Neural progenitor cell (in vitro differentiated cells): ENCODE data around the gene MYCL. TPM values are rescaled to one million over a fixed set of nuclear protein-coding genes. Genes with fewer than 3 reads are reported as not detected.

Experiments
- DNase-seq: peaks from one replicate; pipeline ENCODE4 v3.0.0-alpha.2; 2016; ENCODE audit warnings: low spot score
- H2AFZ ChIP-seq: fragments of 200-600 bp; sonication (generic); replicated peaks from 2 replicates; pipeline ENCODE4 v1.6.1; 2016; ENCODE audit warnings: antibody characterized with exemption
- H3F3A ChIP-seq: fragments of 200-600 bp; sonication (generic); 2 replicates; pipeline ENCODE4 v1.6.1; 2016; ENCODE audit warnings: antibody characterized with exemption, low read depth
- H3K27ac ChIP-seq: fragments of 200-600 bp; sonication (generic); 2 replicates; pipeline ENCODE4 v1.5.1; 2016; ENCODE audit warnings: mild to moderate bottlenecking
- H3K27me3 ChIP-seq: fragments of 200-600 bp; sonication (generic); 2 replicates; pipeline ENCODE4 v1.6.1; 2016; ENCODE audit warnings: mild to moderate bottlenecking, moderate library complexity
- H3K36me3 ChIP-seq: fragments of 200-600 bp; sonication (generic); 2 replicates; pipeline ENCODE4 v1.5.1; 2016
- H3K4me1 ChIP-seq: fragments of 200-600 bp; sonication (generic); 2 replicates; pipeline ENCODE4 v1.6.1; 2016; ENCODE audit warnings: mixed run types
- H3K4me2 ChIP-seq: fragments of 200-600 bp; sonication (generic); 2 replicates; pipeline ENCODE4 v1.6.1; 2016
- H3K4me3 ChIP-seq: fragments of 200-600 bp; sonication (generic); 2 replicates; pipeline ENCODE4 v1.5.1; 2016
- H3K79me2 ChIP-seq: fragments of 200-600 bp; sonication (generic); 2 replicates; pipeline ENCODE4 v1.6.1; 2016; ENCODE audit warnings: low read depth
- H3K9ac ChIP-seq: fragments of 200-600 bp; sonication (generic); 2 replicates; pipeline ENCODE4 v1.6.1; 2016
- H3K9me3 ChIP-seq: fragments of 200-600 bp; sonication (generic); 2 replicates; pipeline ENCODE4 v1.5.1; 2016; ENCODE audit warnings: low read depth
- H4K20me1 ChIP-seq: fragments of 200-600 bp; sonication (generic); 2 replicates; pipeline ENCODE4 v1.6.1; 2016; ENCODE audit warnings: low read depth
- H3K27ac Mint-ChIP-seq: 3 replicates; pipeline ENCODE4 v1.8.0; 2021; ENCODE audit warnings: mixed read lengths
- H3K27me3 Mint-ChIP-seq: 2 replicates; pipeline ENCODE4 v1.8.0; 2022; ENCODE audit warnings: low read depth, mild to moderate bottlenecking, inconsistent platforms, moderate library complexity, mixed read lengths; ENCODE audit not compliant: insufficient read depth
- H3K36me3 Mint-ChIP-seq: 3 replicates; pipeline ENCODE4 v1.8.0; 2021; ENCODE audit warnings: mixed read lengths
- H3K4me1 Mint-ChIP-seq: 3 replicates; pipeline ENCODE4 v1.8.0; 2021; ENCODE audit warnings: mixed read lengths
- H3K4me3 Mint-ChIP-seq: 3 replicates; pipeline ENCODE4 v1.8.0; 2021; ENCODE audit warnings: mild to moderate bottlenecking, moderate library complexity, mixed read lengths
- H3K9me3 Mint-ChIP-seq: 3 replicates; pipeline ENCODE4 v1.8.0; 2020; ENCODE audit warnings: mixed read lengths
- EZH2 ChIP-seq: fragments of 200-600 bp; sonication (generic); IDR thresholded peaks from 2 replicates; pipeline ENCODE4 v1.6.1; 2017; ENCODE audit warnings: antibody characterized with exemption, mild to moderate bottlenecking, moderate library complexity
- EZH2phosphoT487 ChIP-seq: fragments of 200-600 bp; sonication (generic); IDR thresholded peaks from 2 replicates; pipeline ENCODE4 v1.6.1; 2017; ENCODE audit warnings: antibody characterized with exemption
- total RNA-seq: library from RNA; depleted of rRNA; stranded (reverse); fragments of >200 nt; gene quantifications from 2 replicates; pipeline ENCODE4 v1.2.3, GENCODE V29; 2015; ENCODE audit warnings: low replicate concordance
- TF ChIP-seq, protein P1 (sequence below): fragments of 200-600 bp; sonication (generic); IDR thresholded peaks from 2 replicates; pipeline ENCODE4 v1.5.1; 2017; ENCODE audit warnings: antibody characterized with exemption, mild to moderate bottlenecking

The MYCL gene
- total RNA-seq, 1 donor from 2014 or later = 21.8 TPM

DNA sequence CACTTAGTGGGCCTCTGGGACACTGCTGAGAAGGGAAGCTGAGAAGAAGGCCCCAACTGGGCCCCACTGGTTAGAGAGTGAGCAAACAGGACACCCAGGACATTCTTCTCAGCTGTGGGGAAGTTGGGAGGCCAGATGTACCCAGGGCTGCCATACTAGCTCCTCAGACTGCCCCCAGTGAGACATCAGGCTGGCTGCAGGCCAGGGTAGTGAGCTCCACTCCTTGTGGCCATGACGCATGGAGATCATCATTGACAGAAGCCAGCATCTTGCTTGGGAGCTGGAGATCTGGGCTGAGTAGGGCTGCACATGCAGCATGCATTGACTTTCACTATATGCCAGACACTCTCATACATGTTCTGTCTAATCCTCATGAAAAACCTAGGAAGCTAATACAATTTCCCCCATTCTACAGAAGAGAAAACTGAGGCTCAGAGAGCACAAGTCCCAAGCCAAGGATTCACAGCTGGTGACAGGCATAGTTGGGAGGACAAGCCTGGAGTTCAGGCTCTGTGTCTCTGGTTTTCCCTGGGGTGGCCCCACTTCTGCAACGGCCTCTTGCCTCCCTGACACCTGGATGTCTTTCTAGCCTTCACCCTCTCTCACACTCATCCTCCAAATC, 24.1 kb upstream of the MYCL start:
- no peak overlapping the region for H3K4me3 Mint-ChIP-seq
- Histone ChIP-seq H3K9ac (no peak overlapping the region), H3F3A (peaks cover 13% of the 10 kb centered on the region), H2AFZ (no peak overlapping the region), H3K4me2 (no peak overlapping the region), H3K4me1 (peaks cover 5% of the 10 kb centered on the region), H3K79me2 (no peaks in the 10 kb centered on the region), H3K4me3 (no peak overlapping the region), H3K27me3 (peaks cover 54% of the 10 kb centered on the region), H4K20me1 (peaks cover 14% of the 10 kb centered on the region), H3K36me3 (no peaks in the 10 kb centered on the region), H3K9me3 (no peaks in the 10 kb centered on the region), H3K27ac (no peak overlapping the region)
- peaks cover 43% of the 10 kb centered on the region for H3K4me1 Mint-ChIP-seq
- peaks cover 6% of the 10 kb centered on the region for H3K27me3 Mint-ChIP-seq
- H3K9me3 Mint-ChIP-seq = no peaks in the 10 kb centered on the region
- peak overlapping the region; percentile 93 for H3K27ac Mint-ChIP-seq
- no peaks in the 10 kb centered on the region for H3K36me3 Mint-ChIP-seq
- no peak for DNase-seq
- TF ChIP-seq, protein P1, sequence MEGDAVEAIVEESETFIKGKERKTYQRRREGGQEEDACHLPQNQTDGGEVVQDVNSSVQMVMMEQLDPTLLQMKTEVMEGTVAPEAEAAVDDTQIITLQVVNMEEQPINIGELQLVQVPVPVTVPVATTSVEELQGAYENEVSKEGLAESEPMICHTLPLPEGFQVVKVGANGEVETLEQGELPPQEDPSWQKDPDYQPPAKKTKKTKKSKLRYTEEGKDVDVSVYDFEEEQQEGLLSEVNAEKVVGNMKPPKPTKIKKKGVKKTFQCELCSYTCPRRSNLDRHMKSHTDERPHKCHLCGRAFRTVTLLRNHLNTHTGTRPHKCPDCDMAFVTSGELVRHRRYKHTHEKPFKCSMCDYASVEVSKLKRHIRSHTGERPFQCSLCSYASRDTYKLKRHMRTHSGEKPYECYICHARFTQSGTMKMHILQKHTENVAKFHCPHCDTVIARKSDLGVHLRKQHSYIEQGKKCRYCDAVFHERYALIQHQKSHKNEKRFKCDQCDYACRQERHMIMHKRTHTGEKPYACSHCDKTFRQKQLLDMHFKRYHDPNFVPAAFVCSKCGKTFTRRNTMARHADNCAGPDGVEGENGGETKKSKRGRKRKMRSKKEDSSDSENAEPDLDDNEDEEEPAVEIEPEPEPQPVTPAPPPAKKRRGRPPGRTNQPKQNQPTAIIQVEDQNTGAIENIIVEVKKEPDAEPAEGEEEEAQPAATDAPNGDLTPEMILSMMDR = no peak
- no peak for TF ChIP-seq EZH2phosphoT487
- no peak for TF ChIP-seq EZH2

DNA sequence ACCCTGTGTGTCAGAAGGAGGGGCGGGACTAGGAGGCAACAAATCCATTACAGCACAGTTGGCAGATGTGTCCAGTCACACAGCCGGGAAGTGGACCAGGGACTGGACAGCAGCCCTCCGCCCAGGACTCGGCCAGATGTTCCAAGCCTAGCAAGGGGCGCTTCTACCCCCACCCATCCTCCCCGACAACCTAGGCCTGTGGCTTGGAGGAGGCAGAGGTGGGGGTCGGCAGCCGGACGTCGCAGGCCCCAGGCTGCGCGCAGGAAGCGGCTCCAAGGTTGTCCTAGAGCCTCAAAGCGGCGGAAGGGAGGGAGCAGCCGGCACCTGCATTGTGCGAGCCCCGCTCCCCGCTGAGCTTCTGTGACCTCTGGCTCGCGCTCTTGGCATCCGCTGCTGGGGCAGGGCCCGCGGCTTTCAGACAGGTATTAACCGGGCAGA, 20.6 kb upstream of the MYCL start:
- Histone ChIP-seq H3K79me2 (no peaks in the 10 kb centered on the region), H2AFZ (no peak overlapping the region), H3K4me2 (peak overlapping the region; percentile 68), H3K9ac (no peak overlapping the region), H3K4me1 (peaks cover 5% of the 10 kb centered on the region), H3K27me3 (peaks cover 66% of the 10 kb centered on the region), H3F3A (peaks cover 13% of the 10 kb centered on the region), H3K36me3 (no peaks in the 10 kb centered on the region), H4K20me1 (peaks cover 14% of the 10 kb centered on the region), H3K4me3 (peak overlapping the region; percentile 8), H3K27ac (no peak overlapping the region), H3K9me3 (no peaks in the 10 kb centered on the region)
- Mint-ChIP-seq H3K4me3 (peak overlapping the region; percentile 70), H3K36me3 (no peaks in the 10 kb centered on the region), H3K4me1 (peaks cover 41% of the 10 kb centered on the region), H3K27me3 (peaks cover 10% of the 10 kb centered on the region), H3K27ac (no peak overlapping the region), H3K9me3 (no peaks in the 10 kb centered on the region)
- peak; percentile 92 for DNase-seq
- TF ChIP-seq, protein P1 = no peak
- TF ChIP-seq EZH2phosphoT487 = no peak
- peak; percentile 31 for TF ChIP-seq EZH2

DNA sequence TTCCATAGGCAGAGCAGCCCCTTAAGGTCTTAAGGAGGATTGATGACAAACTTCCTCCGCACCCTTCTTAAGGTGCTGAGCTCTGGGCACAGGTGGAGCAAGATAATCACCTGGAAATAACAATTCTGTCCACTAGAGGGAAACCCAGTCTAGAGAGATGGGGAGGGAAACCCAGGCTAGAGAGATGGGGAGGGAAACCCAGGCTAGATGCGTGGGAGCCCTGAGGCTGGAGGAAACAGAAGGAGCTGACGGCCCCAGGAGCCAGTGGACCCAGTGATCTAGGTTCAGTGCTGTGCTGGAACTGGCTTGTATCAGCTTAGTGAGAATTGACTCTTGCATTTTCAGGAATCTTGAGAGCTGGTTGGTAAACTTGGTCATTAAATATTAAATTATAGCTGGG, 17.8 kb upstream of the MYCL start:
- H3K4me1 Mint-ChIP-seq = peaks cover 22% of the 10 kb centered on the region
- DNase-seq = peak; percentile 77
- H4K20me1 ChIP-seq = peaks cover 14% of the 10 kb centered on the region

More for the DNA sequence above, 17.8 kb upstream of the MYCL start:
- Mint-ChIP-seq H3K27me3 (peaks cover 14% of the 10 kb centered on the region), H3K36me3 (no peaks in the 10 kb centered on the region), H3K27ac (no peak overlapping the region), H3K9me3 (no peaks in the 10 kb centered on the region), H3K4me3 (no peak overlapping the region)
- no peaks in the 10 kb centered on the region for H3K36me3 ChIP-seq
- no peaks in the 10 kb centered on the region for H3K9me3 ChIP-seq
- H3K27ac ChIP-seq = no peak overlapping the region
- H3K27me3 ChIP-seq = peaks cover 50% of the 10 kb centered on the region
- TF ChIP-seq, protein P1 = peak; percentile 75
- TF ChIP-seq EZH2phosphoT487 (no peak), EZH2 (no peak)
- H3K9ac ChIP-seq = no peak overlapping the region
- peaks cover 5% of the 10 kb centered on the region for H3K4me1 ChIP-seq
- peaks cover 13% of the 10 kb centered on the region for H3F3A ChIP-seq
- H3K4me3 ChIP-seq = no peak overlapping the region
- H2AFZ ChIP-seq = no peak overlapping the region
- H3K4me2 ChIP-seq = no peak overlapping the region
- H3K79me2 ChIP-seq = no peaks in the 10 kb centered on the region
